GM04503 (cell line): ENCODE data around the gene OPCML.

ENCODE experiments used
- DNase-seq: peaks from one replicate; pipeline ENCODE4 v3.0.0-alpha.2; 2012; ENCODE audit warnings: low read depth

Gene OPCML

DNA sequence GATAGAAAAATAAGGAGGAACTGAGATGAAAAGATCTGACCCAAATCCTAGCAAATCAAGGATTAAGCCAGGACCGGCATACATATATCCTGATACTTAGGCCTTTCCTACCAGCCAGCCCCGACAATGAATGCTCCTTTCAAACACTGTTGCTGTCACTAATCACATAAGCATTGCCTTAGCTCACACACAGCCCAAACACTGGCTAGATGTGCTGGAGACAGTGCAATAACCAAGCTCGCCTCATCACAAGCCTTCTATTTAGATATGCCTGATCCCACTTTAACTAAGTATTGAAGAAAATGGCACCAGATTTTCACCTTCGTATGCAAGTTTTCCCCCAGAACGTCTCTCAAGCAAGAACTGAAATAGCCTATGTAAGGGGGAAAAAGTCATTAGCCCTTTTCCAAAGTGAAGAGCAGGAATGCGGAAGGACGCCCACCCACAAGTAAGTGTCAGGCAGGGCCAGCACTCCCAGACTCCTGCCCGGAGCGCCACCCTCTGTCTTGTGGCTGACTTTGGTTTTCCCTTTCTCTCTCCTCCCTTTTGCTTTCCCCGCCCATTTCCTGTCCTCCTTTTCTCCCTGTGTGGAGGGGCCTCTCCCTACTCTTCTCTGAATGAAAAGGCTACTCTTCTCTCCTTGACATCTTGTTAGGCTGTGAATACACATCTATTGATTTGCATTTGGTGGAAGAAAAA is 8.9 kb upstream of the OPCML start:
- no peak for DNase-seq

DNA sequence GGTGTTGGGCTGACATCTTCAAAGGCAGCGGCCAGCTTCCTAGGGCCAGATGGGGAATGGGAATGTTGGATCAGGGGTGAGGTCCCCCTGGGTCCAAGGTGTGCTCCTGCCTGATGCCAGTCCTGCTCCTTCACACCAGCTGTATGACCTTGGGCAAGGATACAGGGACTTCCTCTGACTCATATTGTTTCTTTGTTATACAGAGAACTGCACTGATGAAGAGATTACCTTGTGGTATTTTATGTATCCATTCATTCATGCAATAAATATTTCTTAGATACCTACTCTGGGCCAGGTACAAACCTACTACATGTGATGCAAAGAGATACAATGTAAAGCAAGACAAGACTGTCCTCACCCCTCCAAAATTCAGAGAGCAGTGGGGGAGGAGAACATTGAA is 3.9 kb upstream of the OPCML start:
- DNase-seq: no peak

DNA sequence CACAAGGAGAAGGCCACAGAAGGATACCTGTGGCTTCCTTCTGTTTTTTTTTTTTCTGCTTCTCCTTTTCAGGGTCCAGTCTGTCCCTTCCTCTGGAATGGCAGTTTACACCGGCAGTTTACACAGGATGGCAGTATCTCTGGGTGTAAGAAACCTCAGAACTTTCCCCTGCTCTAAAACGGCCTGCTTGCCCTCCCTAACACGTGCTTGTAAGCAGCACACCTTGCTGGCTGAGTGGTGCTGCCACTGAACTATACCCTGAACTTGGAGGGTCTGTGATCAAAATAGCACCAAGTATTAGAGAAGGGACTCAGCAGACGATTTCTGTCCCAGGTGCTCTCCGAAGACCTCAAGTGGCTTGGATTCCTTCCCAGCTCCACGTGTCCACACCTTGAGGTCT is 904 bp upstream of the OPCML start:
- DNase-seq: no peak

DNA sequence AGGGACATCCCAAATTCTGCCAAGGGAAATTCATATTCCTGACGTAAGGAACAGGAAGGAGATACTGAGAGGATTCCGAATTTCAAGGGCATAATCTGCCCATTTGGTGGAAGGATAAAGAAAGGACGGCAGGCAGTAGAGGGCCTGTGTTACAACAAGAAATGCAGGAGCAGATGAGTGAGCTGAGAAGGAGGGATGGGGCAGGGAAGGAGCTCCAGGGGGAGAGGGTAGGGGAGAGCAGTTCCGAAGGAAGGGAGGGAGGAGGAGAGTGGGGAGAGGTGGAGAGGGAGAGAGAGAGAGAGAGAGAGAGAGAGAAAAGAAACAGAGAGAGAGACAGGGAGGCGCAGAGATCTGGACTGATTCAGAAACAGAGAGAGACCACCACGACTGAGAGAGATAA is 843 bp downstream of the OPCML start:
- DNase-seq: no peak

DNA sequence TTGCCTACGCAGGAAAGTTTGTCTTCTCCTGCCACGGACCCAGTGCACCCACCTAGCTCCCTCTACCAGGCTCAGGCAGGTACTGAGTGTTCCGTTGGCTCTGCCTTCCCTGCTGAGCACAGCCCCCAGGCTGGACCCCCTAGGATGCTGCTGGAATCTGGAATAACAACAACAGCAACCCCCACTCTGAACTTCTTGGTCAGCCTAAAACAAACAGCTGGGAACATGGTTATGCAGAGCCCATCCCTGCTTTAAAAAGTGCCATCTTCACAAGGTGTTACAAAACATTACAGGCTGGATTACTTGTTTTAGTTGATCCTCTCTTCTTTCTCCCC is 1.8 kb downstream of the OPCML start:
- DNase-seq: no peak

DNA sequence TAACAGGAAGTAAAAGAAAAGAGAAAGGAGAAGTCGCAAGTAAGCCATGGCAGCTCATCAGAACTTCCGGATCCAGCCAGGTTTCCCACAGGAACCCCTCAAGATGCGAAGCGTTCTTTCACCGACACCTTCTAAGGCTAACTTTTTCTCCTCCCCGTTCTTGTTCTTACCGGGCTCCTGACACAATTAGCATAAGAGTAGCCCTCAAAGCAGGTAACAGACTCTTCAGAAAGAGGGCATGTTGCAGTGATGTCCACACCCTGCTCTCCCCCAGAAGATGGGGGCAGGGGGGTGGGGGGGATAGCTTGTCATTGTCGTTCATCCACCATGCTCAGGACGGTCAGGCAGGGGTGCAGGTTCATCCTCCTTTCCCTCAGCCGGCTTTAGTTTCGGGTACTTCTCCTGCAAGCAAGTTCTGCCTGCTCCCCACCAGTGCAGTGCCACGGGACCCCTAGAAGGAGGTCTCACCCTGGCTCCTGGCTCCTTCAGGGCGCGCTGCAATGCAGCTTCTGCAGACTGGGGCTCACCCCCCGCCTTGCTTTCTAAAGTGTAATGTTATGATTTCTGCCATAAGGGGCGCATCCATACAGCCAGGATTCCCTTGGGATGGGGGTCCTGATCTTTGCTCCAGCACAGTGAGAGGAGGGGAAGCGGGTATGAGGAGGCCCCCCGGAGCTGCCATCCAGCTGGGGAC is 2.3 kb downstream of the OPCML start:
- DNase-seq: no peak

DNA sequence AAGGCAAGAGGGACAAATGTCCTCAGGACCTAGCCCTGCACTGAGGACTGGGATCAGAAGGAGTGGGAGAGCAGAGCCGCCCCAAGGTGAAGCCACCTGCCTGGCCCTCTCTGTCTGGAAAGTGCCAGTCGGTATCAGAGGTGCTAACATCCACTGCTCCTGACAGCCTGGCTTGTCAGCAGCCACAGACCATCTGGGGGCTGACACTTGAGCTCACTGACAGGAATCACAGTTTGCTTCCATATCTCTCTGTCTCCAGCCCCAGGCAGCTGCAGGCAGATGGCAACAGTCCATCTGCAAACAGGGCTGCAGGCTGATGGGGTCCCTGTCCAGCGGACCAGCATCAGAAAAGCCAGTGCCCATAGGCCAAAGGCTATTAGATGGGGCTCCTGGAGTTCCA is 5.5 kb downstream of the OPCML start:
- DNase-seq: no peak

DNA sequence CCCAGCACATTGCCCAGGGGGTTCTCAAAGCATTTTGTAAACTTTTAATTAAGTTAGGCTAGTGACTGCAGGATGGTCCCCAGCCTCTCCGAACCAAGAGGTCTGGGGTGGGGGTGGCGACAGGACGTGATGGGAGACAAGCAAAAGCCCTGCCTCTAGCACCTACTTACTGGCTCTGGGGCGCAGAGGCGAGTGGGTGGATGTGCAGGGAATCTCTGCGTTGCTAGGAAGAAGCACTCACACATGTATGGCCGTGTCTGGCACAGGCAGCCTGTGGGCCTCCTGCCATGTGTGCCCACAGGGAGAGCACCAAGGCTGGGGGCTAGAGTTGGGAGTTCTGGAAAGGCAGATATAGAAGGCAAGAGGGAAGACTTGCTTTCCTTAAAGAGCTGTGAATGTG is 6.3 kb downstream of the OPCML start:
- DNase-seq: no peak

DNA sequence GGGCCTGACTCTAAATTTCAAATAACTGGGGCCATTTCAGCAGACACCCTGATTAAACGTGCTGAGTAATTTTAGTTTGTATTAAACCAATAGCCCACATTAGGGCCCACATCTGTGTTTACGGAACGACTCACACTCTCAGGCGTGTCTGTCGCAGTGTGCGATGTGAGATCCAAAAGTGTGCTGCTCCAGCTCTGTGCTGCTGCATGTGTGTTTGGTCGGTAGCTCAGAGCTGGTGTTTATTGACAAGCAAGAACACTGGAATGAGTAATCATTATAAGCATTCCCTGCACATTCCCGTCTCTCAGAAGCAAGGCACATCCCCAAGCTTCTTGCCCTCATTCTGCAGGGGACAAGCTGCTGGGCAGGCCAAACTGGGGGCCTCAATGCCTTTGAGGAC is 7.8 kb downstream of the OPCML start:
- DNase-seq: no peak

DNA sequence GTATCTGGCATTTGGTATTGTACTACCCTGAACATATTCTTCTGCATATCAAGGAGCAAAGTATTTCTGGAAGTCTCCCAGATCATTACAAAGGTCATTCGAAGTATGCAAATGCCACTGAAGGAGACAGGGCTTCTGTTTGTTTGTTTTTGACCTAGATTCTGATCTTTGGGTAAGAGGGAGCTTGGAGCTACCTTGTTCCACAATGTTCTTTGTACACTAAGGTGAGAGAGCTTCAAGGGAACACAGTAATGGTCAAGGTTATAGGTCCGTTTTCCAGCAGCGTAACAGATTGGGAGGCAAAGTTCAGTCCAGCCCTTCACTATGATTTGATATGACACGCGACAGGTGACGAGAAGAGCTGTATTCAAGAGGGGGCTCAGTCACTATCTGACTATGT is 10.0 kb downstream of the OPCML start:
- DNase-seq: no peak

DNA sequence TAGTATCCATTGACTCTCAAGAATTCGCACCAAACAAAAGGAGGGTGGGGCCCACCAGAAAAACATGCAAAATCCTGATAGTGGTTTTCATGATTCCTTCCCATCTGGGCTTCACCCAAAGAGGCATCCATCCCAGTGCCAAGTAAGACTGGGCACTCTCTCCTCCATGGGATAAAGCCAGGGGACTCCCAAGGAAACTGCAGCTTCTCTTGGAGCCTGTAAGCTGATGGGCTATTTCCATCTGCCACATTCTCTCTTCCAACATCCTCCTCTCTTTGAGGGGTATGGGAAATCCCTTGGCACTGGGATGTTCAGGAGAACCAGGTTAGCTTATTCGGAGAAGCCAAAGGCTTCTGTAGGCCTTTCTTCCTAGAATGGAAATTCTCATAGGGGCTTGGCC is 10.8 kb downstream of the OPCML start:
- no peak for DNase-seq

DNA sequence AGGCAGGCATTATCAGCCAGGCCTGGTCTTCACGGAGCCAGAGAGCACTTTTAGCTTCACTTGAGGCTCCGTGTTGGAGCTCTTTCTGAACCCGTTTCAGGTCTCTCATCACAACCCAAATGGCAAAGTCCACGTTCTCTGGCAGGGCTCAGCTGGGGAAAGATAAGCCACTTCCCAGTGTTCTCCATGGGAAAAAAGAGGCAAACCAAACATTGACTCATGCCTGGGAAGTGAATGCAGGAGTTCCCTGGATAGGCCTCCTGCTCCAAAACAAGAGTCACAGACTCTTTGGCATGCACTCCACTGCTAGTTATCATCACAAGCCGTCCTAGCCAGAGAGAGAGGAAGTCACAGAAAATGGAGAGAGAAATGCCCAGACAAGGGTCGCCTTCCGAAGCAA is 11.6 kb downstream of the OPCML start:
- no peak for DNase-seq

DNA sequence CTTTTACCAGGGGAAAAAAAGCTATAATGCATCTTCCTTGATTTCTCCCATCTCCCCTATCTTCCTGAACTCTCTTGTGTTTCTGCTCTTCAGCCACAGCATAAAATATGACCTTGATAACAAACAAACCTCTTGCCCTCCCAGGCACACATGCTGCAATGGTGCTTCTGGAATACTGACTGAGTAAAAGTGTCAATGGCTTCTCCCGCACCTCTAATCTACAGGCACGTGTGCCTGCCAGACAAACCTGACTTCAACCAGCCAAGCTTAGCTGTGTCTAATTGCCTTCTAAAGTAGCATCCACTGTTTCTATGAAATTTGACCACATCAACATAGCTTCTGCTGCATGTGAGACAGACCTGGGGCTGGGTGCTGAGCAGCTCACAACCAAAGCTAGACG is 12.7 kb downstream of the OPCML start:
- DNase-seq: no peak

DNA sequence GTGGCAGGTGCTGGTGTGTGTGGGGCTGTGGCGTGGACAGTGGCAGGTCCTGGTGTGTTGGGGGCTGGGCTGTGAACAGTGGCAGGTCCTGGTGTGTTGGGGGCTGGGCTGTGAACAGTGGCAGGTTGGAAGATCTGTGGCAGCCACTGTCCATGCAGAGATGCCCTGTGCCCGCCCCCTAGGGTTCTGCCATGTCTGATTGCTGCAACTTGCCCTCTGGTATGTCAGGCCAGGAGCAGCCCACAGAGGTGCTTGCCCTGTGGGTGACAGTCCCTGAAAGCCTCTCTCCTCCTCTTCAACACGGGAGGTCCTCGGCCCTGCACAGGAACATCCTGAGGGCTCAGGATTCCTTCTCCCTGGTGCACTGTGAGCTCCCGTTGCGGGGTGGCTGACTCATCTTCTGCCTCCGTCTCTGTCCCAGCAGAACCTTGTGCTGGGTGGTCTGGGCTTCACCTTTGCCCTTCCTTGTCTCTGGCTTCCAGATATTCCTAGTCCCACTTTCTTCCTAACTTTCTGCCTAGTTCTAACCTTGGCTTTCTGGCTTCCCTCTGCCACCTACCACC is 13.5 kb downstream of the OPCML start:
- no peak for DNase-seq

DNA sequence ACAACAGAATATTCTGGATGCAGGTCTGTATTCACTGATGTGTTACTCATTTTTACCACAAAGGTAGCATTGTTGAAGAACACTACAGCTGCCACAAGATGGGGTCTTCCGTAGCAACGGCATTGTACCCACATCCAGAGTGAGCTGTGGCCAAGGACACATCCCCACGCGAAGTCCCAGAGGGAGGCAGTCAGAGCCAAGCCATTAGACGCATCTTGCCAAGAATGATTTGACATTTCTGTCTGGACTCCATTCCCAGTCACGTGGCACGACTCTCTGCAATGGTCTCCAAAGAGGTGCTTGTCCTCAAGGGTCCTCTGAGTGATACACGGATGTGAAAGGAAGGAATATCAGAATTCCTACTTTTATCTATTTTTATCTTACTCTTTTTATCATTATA is 15.5 kb downstream of the OPCML start:
- no peak for DNase-seq

DNA sequence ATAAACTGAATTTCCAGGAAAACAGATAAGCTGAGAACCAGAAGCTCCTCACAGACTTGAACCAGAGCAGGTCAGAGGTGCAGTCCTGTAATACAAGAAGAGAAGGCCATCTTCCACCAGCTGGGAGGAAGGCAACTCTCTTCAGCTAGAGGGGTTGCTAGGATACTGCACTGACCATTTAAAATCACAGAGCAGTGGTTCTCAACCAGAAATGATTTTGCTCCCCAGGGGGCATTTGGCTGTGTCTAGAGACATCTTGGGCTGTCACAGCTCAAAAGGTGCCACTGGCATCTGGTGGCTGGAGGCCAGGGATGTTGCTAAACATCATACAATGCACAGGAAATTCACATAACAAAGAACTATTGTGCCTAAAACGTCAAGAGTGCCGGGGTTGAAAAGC is 17.2 kb downstream of the OPCML start:
- DNase-seq: no peak

DNA sequence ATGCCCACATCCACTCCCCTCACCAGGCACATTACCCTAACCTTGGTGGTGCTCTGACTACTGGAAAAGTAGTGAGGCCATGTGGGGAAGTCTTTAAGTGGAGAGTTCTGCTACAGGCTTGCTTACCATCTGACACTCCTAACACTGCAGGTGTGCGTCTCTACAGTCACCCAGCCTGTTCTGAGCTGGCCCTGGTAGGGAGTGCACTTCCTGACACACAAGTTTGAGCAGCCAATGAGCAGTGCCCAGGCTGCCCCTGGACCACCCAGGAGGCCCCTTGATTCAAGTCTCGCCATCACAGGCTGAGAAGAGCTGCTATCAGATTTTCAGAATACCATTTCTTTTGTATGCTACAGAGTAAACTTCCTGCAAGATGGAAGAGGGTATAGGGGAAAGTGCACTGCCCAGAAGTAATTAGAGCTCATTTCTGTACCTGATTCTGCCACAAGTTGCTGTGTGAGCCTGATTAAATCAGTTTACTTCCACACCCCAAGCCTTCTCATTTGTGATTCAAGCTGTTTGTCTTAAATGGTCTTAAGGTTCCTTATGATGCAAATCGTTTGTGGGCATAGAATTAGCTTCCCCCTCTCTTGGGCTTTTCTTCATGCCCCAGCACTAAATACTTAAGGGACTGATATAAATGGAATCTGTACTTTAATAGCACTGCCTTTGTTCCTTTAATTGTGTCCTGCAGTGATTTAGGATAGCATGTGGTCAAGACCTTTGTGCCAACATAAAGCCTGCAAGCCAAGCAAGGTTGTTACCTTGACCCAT is 22.2 kb downstream of the OPCML start:
- DNase-seq: no peak

DNA sequence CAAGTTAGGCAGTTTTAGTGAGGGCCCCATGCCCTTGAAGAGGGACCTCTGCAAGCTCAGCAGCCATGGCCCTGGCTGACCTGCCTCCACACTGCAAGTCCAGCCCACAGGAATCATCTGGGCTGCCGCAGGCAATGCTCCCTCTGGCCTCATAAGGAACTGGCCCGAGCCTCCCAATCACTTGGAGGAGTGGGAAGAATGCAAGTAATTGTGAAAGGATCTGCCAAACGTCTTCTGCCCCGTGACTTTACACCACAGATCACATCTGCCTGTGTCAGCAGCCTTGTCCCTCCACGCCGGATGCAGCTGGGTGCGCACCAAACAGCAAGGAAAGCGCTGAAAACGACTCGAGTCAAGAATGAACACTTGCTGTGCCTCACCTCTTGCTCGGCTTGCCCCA is 23.8 kb downstream of the OPCML start:
- no peak for DNase-seq

DNA sequence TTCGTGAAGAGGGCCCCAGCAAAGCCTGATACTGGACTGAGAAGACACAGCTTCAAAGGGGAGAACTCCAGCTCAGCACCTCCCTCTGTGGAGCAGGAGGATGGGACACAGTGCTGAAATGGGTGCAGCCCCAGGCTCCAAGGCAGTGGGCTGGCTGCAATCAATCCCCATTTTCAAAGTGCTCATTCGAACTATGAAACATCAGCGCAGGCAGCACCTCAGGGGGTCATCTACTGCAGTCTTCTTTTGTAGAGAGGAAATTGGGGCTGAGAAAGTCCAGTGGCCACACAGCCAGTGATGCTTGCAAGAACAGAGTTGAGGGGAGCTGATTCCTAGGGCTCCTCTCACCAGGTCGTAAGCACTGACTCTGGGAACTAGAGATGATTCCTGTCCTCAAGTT is 25.1 kb downstream of the OPCML start:
- DNase-seq: no peak

DNA sequence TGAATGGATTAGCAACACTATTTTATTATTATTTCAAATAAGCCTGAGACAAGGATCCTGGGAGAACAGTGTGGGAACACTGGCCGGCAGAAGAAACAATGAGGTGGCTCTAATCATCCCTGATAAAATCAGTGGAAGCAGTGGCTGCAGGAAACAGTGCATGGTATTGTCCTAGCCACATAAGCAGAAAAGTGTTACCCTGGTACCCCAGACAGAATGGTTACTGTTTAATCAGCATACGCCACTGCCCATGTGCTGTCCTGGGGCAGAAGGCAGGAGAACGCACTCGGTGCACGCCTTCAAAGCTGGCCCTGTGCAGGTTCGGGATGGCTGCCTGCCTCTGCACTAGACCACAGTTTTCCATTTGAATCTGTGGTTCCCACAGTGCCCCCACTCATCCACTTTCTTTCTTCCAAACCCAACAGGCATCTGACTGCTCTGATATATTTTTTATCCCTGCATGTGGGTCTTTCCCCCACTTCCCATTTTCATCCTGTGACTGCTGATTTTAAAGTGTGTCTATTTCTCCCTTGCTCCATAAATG is 25.7 kb downstream of the OPCML start:
- DNase-seq: no peak

DNA sequence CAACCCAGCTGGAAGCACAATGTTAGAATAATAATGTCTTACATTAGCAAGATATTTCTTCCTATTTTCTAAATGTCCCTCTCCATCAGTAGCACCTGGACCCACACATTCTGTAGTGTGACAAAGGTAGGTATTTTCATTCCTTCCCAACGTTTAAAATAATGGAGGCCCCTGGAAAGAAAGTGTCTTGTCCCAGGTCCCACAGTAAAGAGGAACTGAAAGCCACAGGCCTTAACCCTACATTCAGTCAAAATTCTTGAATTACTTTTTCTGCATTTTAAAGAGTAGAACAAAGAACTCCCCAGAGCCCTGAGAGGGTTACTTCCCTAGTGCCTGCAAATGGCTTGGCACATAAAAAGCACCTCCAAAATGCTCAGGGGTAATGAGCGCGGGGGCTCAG is 26.3 kb downstream of the OPCML start:
- DNase-seq: no peak

DNA sequence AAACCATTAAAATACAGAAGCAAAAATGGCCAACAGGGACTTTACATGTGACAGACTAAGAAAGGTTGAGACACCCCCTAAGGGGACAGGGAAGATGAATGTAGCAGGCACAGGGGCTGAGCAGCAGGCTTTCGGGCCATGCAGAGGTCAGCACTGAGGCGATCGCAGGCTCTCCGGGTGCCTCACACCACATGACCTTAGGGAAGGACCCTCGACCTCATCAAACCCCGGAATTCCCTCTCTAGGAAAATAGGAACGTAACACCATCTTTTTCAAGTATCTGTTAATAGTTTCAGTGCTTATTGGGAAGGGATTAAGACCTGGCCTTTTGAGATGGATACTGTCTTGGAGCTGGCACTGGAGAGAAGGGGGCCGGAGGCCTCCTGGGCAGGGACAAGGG is 27.4 kb downstream of the OPCML start:
- DNase-seq: no peak

DNA sequence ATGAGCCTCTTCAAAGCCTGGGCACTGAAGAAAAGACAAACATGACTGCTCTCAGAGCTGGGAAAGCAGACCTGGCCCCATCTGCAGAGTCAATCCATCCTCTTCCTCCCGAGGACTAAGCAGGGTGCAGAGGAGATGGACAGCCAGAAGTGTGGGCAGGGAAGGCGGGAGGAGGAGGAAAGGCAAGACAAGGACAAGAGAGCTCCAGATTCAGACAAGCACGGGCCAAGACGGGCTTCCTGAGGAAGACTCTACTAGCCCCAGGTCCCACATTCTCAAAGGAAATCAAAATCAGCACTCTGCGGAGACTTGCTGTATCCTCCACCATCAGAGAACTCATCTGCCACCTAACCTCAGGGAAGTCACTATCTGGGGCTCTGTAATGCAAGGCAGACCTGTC is 28.5 kb downstream of the OPCML start:
- no peak for DNase-seq
